ENCODE data around the gene GBP5.
"Not testable (repeated sequence)": the region's sequence is repeated elsewhere in the genome, so short reads cannot be mapped to it uniquely, and the experiment has no call there.

GBP5 gene

DNA sequence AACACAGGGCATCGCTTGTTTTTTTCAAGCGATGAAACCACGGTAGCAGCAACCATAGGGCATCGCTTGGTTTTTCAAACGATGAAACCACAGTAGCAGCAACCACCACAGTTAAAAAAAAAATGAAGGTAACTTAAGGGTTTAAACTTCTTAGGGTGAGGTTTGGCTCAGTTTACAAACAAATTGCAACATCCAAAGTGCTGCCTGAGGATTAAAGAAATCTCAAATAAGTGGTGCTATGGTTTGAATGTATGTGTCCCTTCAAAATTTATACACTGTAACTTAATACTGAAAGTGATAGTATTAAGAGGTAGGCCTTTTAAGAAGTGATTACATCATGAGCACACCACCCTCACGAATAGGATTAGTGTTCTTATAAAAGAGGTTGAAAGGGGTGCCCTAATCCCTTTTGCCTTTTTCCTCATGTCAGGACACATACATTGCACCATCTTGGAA, 6.4 kb upstream of the GBP5 start:
- DNase-seq, result no peak

GRCh38 chr1:89277725-89278124, 5.1 kb upstream of the GBP5 start:
- DNase-seq, result peak in 1 of 2 experiments; percentile 20

DNA sequence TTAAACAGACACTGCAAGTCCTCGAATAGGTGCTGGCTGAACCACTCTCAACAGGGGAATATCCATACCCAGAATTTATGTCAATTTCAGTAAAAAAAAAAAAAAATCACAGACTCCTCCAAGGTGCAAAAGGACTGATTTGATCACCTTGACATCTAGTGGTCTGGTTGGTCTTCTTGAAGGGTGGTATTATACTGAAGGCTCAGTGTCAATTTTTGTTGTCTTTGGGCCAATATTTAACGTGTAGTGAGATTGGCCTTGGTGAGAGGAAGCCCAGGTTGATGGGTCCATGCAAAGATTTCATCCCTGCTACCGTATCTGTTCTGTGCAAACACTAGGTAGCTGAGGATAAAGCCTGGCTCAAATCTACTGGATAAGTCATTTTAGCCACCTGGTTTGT, 4.0 kb upstream of the GBP5 start:
- DNase-seq, result no peak

DNA sequence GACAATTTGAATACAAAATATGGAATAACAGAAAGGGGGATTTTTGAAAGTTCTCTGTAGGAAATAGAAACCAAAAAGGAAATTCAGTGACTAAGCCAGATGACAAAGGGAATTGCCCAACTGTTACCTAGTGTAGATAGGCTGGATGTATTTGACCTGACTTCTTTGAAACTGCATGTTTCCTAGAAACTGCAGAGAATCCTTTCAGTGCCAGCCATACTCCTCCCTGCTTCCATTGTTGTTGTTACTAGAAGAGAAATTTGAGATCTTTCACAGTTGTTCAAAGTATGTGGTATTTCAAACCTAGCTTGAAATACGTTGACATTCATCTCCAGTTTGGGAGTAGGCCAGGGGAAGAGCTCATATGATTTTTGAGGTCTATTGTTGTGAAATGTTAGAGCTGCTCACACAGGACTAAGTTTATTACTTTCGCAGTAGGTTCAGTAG, 1.8 kb upstream of the GBP5 start:
- peak in 1 of 2 experiments; percentile 51 for DNase-seq

DNA sequence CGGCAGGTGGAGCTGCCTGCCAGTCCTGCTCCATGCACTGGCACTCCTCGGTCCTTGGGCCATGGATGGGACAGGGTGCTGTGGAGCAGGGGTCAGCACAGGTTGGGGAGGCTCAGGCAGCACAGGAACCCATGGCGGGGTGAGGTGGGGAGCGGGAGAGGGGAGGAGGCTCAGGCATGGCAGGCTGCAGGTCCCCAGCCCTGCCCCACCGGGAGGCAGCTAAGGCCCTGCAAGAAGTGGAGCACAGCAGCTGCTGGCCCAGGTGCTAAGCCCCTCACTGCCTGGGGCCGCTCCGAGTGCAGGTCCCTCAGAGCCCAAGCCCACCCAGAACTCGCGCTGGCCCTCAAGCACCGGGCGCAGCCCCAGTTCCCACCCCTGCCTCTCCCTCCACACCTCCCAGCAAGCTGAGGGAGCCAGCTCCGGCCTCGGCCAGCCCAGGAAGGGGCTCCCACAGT, 691 bp upstream of the GBP5 start:
- DNase-seq, result peak in 1 of 2 experiments; percentile 13

- DNase-seq, result no peak
These were observed 1.2 kb downstream of the GBP5 start for GRCh38 chr1:89271341-89272015.

DNA sequence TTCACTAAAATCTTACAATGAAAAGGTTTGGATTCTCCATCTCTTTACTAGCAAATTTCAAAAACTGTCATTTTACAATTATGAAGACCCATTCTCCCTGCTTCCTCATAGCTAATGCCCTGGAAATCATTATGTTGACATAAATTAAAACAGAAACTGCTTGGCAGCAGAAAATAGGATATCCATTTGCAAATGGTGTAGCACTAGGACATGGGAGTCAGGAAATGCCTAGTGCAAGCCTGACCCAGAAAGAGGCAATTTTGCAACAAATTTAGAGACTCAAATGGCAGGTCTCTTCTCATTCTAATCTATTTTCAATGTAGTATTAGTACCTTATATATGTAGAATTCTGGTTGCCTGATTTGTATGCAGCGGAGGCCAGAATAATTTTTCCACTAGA, 2.2 kb downstream of the GBP5 start:
- DNase-seq, result no peak

- no peak for DNase-seq
These were observed 3.4 kb downstream of the GBP5 start for GRCh38 chr1:89269277-89269676.

- no peak for DNase-seq
These were observed 10.0 kb downstream of the GBP5 start for GRCh38 chr1:89262643-89263042.

GRCh38 chr1:89261926-89262515, 10.6 kb downstream of the GBP5 start:
- no peak for DNase-seq

DNA sequence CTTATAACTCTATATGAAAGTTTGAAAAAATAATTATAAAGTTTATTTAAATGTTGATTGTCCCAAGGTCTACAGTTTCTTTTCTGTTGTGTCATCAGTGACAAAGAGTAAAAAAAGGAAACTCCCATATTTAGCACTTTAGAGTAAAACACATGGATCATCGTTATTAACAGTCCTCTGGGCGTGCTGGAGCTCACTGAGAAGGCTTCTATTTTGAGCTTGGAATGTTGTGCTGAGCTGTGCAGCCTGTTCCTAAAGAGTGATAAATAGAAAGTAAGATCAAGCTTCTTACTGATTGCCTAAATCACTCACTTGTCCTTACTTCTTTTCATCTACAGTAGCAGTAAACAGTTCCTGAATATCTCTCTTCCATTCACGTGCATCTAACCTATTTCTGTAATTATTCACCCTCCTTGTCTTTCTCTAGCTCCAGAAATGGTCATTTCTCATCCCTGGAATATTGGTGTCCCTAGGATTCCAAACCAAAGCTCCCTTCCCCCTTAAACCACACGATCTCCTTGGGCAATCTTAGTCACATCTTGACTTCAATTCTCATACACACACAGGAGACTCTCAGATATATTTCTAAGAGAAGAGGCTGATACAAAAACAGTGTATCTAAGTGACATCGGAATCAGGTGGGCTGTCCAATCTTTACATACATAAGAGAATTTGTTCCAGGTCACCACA, 11.9 kb downstream of the GBP5 start:
- DNase-seq, result no peak

DNA sequence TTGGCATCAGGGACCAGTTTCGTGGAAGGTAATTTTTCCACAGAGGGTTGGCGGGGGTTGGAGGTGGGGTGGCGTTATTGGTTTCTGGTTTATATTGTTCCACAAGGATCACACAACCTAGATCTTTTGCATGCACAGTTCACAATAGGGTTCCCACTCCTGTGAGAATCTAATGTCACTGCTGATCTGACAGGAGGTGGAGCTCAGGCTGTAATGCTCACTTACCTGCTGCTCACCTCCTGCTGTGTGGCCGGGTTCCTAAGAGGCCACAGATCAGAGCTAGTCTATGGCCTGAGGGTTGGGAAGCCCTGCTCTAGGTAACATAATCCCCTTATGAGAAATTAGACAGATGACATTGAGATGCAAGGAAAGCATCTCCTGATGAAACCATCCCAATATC, 12.6 kb downstream of the GBP5 start:
- DNase-seq, result no peak

GRCh38 chr1:89259283-89259971, 13.2 kb downstream of the GBP5 start:
- peak; percentile 13 to 35 for DNase-seq

DNA sequence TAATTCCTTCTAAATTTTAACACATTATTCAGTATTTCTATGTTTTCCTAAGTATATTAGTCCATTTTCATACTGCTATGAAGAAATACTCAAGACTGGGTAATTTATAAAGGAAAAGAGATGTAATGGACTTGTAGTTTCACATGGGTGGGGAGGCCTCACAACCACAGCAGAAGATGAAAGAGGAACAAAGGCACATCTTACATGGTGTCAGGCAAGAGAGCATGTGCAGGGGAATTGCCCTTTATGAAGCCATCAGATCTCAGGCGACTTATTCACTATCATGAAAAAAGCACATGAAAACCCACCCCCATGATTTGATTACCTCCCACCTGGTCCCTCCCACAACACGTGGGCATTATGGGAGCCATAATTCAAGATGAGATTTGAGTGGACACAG, 15.6 kb downstream of the GBP5 start:
- DNase-seq, result peak in 1 of 2 experiments; percentile 29

DNA sequence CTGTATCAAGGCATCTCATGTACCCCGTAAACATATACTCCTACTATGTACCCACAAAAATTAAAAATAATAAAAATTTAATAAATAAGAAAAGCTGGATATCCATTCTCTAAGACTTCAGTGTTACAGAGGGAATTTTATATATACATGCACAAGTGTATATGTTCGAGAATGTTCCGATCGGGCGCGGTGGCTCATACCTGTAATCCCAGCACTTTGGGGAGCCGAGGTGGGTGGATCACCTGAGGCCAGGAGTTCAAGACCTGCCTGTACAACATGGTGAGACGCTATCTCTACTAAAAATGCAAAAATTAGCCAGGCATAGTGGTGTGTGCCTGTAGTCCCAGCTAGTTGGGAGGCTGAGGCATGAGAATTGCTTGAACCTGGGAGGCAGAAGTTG, 17.1 kb downstream of the GBP5 start:
- DNase-seq, result not testable (repeated sequence)

- DNase-seq, result no peak
These were observed 17.9 kb downstream of the GBP5 start for GRCh38 chr1:89254658-89255287.

DNA sequence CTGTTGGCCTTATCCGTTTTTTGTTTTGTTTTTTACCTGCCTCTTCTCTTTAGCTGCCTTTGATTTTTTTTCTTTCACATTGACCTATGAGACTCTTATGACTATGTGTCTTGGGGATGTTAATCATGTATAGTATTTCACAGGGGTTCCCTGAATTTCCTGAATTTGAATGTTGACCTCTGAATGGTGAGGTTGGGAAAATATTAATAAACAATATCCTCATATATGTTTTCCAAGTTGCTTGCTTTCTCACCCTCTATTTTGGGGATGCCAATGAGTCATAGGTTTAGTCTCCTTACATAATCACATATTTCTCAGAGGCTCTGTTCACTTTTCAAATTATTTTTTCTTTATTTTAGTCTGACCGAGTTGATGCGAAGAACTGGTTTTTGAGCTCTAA, 29.6 kb downstream of the GBP5 start:
- no peak for DNase-seq
